ENCODE measurements around the gene RPIA.

DNA sequence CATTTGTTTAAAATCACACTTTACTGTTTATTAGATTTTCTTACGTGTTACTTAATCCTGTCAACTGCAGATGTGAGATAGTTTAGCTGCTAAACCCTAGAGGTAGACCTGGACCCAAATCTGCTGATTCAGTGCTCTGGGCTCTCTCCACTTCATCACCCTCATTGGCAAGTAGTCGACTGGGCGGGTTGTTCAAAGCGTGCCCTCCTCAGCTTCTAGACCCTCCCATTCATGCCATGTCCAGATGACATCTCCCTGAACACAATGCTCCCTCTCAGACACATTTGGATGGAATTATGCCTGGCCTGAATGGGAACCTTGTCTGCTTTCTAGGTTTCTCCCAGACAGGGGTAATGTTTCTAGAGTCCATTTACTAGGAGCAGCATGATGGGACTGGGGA lies 43.7 kb downstream of the RPIA start:
- no peak for TF ChIP-seq CEBPB (IDR thresholded peaks at IDR 0.05)
- TF ChIP-seq YY1 (IDR thresholded peaks at IDR 0.05; ENCODE audit: low read depth), result no peak
- TF ChIP-seq RAD21 (IDR thresholded peaks at IDR 0.05; ENCODE audit: low read depth), result no peak
- no peak for TF ChIP-seq CREB1 (IDR thresholded peaks at IDR 0.05; ENCODE audit: low read depth)
- TF ChIP-seq, protein P1, sequence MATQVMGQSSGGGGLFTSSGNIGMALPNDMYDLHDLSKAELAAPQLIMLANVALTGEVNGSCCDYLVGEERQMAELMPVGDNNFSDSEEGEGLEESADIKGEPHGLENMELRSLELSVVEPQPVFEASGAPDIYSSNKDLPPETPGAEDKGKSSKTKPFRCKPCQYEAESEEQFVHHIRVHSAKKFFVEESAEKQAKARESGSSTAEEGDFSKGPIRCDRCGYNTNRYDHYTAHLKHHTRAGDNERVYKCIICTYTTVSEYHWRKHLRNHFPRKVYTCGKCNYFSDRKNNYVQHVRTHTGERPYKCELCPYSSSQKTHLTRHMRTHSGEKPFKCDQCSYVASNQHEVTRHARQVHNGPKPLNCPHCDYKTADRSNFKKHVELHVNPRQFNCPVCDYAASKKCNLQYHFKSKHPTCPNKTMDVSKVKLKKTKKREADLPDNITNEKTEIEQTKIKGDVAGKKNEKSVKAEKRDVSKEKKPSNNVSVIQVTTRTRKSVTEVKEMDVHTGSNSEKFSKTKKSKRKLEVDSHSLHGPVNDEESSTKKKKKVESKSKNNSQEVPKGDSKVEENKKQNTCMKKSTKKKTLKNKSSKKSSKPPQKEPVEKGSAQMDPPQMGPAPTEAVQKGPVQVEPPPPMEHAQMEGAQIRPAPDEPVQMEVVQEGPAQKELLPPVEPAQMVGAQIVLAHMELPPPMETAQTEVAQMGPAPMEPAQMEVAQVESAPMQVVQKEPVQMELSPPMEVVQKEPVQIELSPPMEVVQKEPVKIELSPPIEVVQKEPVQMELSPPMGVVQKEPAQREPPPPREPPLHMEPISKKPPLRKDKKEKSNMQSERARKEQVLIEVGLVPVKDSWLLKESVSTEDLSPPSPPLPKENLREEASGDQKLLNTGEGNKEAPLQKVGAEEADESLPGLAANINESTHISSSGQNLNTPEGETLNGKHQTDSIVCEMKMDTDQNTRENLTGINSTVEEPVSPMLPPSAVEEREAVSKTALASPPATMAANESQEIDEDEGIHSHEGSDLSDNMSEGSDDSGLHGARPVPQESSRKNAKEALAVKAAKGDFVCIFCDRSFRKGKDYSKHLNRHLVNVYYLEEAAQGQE (IDR thresholded peaks at IDR 0.05; ENCODE audit: low read depth), result no peak
- TF ChIP-seq EGR1 (IDR thresholded peaks at IDR 0.05), result no peak
- no peak for TF ChIP-seq TAF1 (IDR thresholded peaks at IDR 0.05; ENCODE audit: low read depth)
- TF ChIP-seq TEAD4 (IDR thresholded peaks at IDR 0.05), result no peak
- TF ChIP-seq FOXM1 (IDR thresholded peaks at IDR 0.05; ENCODE audit: borderline replicate concordance, low read depth), result no peak
- no peak for TF ChIP-seq EP300 (IDR thresholded peaks at IDR 0.05; ENCODE audit: borderline replicate concordance)
- TF ChIP-seq, protein P2, sequence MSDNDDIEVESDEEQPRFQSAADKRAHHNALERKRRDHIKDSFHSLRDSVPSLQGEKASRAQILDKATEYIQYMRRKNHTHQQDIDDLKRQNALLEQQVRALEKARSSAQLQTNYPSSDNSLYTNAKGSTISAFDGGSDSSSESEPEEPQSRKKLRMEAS (IDR thresholded peaks at IDR 0.05), result no peak
